HG02840 (cell line): ENCODE measurements around the gene SOCS3.

Experiments
- ATAC-seq: cut with Tn5 transposase; IDR thresholded peaks from one replicate; pipeline ENCODE4 v1.9.1; 2021; ENCODE audit warnings: mild to moderate bottlenecking, moderate library complexity, moderate number of reproducible peaks; ENCODE audit not compliant: unreplicated experiment, low FRiP score

The SOCS3 gene

DNA sequence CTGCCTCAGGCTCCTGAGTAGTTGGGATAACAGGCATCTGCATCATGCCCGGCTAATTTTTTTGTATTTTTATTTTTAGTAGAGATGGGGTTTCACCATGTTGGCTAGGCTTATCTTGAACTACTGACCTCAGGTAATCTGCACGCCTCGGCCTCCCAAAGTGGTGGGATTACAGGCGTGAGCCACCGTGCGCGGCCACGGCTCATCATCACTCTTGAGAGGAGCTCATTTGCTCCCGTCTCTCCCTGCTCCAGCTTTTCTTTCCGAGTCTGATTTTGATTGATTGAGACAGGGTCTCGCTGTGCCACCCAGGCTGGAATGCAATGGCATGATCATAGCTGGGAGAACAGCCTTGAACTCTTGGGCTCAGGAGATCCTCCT is 31.2 kb upstream of the SOCS3 start:
- no peak for ATAC-seq

- no peak for ATAC-seq
Observed at GRCh38 chr17:78390241-78391050, 30.6 kb upstream of the SOCS3 start.

- ATAC-seq, result no peak
Observed at GRCh38 chr17:78387977-78388941, 28.4 kb upstream of the SOCS3 start.

GRCh38 chr17:78384479-78385175 is 24.8 kb upstream of the SOCS3 start:
- no peak for ATAC-seq

DNA sequence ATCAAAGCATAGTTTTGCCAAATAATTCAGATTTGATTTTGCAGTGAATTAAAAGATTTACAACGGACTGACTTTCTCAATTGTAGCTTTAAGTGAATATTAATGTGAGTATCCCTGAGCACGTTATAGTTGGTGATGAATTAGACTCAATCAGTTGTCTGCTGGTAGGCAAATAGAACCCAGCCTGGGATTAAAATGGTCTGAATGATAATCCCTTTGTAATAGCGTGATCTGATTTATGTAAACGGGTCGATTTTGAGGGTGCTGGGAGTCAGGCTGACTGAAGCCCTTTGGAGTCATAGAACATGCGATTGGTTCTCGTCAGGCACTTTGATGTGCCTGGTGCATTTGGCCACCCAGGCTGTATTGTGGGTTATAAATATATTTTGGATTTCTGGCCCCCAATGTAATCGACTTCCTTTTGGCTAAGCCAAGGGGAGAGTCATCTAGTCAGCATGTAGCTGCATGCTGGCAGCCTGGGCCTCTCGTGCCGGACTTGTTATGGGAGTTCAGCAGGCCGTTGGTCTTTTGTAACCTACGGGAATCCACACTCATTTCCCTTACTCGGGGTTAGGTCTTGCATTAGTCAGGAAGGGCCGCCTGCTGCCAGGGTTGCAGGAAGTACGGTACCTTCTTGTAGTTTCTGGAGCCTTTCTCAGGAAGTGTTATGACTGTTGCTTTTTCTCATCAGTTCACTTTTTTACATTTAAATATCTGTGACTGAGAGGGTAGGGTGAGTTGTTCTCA is 24.0 kb upstream of the SOCS3 start:
- no peak for ATAC-seq

GRCh38 chr17:78381601-78382232 is 21.8 kb upstream of the SOCS3 start:
- ATAC-seq, result no peak

DNA sequence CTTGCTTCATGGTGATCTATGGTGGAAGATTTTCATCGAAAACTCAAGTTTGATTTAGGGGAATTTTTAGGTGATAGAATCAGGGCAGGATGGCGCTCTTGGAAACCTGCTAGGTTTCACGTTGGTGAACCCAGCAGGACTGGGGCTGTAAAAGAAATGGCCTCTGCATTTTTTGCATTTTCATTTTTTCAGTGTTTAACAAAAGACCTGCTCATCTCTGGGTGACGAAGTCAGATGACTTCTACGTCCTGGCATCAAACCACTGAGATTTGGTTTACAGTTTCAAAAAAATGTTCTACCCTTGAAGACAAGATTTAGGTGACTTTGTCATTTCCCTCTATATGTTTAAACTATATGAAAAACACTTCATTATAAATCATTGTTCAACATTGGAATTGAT is 20.5 kb upstream of the SOCS3 start:
- no peak for ATAC-seq

GRCh38 chr17:78379131-78379491 is 19.2 kb upstream of the SOCS3 start:
- no peak for ATAC-seq

- ATAC-seq, result peak; percentile 62
Observed at GRCh38 chr17:78378225-78379130, 18.6 kb upstream of the SOCS3 start, which contains the start of gene PGS1. PGS1 (plus strand) TSS chr17:78378649; CDS start chr17:78378666, 17 bp downstream.

GRCh38 chr17:78377858-78378224 is 18.0 kb upstream of the SOCS3 start:
- no peak for ATAC-seq

DNA sequence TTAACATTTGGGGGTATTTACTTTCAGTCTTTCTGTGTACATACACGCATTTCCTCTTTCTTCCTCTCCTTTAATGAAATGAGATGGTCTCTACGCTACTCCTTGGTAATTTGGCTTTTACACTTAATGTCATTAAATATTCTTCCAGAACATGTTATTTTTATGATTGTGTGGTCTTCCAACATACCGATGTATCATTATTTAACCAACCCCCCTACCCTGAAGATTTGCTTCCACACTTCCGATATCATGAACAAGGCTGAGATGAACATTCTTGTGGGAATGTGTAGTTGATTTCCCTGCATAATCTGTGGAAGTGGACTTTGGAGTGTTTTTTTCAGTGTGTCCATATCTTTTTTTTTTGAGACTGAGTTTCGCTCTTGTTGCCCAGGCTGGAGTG is 16.3 kb upstream of the SOCS3 start:
- ATAC-seq, result no peak

- ATAC-seq, result no peak
Observed at GRCh38 chr17:78375401-78376151, 15.7 kb upstream of the SOCS3 start.

DNA sequence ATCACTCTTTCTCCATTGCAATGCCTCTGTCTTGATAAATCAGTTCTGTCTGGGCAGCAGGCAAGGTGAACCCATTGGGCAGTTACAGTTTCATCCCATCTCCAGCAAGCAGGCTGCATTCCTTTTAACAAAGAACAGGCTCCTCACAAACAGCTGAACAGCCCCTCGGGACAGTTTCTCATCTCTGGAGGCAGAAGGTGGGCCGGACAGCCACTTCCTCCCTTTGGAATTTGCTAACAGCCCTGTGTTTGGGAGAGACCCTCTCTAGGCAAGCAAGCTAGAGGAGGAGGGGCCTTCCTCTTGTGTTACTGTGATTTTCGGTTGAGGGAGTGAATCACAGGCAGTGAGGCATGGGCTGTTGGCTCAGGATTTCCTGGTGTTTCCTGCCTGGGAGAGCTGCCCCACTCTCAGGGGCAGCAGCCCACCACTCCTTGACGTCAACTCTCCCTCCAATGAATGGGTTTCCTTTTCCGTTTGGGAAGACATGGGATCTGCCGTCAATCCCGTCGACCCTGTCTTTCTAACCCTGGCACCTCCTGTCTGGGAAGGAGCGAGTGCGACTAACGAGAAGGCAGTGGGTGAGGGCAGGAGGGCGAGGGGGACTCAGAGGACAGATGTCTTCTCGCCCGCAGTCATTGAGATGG is 14.9 kb upstream of the SOCS3 start:
- ATAC-seq, result no peak

DNA sequence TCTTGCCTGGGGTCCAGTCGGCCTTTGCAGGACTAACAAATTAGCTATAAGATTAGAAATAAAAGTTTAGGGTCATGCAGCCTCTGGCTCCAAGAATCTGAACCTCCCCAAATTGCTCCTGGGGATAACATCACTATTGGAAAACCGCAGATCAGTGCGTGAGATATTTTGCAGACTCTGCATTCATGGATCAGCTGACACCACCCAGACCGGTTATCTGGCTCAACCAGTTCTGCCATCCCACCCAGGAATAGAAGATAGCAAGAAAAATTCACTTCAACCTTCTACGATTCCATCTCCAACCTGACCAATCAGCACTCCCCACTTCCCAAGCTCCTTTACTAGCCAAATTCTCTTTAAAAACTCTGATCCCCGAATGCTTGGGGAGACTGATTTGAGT is 14.3 kb upstream of the SOCS3 start:
- no peak for ATAC-seq

DNA sequence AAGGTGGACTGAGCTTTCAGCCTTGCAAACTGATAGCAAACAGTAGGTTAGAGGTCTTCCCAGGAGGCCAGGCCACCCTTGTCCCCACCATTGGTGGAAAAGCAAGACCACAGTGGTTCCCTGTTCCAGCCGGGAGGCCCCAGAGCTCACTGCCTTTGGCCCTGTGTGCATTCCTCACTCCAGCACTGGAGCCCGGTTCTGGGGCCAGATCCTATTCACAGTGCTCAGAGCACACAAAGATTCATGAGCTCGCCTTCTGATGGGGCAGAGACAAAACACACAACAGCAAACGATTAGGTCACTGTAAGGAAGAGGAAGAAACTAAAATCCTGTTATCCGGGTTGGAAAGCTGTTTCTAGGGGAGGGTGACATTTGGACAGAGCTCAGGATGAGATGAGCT is 13.0 kb upstream of the SOCS3 start:
- ATAC-seq, result no peak

DNA sequence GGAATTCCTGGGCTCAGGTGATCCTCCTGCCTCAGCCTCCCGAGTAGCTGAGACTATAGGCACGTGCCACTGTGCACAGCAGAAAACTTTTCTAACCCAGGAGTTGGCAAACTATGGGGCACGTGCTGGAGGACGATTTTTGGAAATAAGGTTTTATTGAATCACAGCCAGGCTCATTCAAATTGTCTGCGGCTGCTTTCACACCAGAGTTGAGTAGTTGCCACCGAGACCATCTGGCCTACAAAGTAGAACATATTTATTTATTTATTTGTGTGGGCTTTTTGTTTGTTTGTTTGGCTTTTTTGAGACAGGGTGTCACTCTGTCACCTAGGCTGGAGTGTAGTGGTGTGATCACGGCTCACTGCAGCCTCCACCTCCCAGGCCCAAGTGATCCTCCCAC is 11.2 kb upstream of the SOCS3 start:
- no peak for ATAC-seq

- ATAC-seq, result no peak
Observed at GRCh38 chr17:78369791-78370381, 10.0 kb upstream of the SOCS3 start.
